ENCODE data around the gene KSR2.

Gene KSR2

DNA sequence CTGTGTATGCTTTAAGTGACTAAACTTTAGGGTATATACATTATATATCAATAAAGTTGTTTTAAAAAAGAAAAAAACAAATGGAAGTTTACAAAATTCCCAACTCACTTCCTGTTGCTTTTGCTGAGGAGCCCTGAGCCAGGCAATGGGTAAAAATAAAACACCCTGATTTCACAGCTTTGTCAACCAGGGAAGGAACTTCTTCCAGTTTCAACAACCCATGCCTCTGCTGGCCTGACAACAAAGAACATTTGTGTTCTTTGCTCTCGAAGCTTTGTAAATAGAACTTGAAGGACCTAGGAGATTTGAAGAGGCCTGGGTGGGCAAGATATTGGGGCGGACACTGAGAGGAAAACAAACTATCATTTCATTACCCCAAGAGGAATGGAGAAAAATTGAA lies 466.2 kb downstream of the KSR2 start:
- no peak for DNase-seq (ENCODE audit: low read depth, low spot score)
- H3K4me3 ChIP-seq (ENCODE audit: low read length), result no peak overlapping the region

DNA sequence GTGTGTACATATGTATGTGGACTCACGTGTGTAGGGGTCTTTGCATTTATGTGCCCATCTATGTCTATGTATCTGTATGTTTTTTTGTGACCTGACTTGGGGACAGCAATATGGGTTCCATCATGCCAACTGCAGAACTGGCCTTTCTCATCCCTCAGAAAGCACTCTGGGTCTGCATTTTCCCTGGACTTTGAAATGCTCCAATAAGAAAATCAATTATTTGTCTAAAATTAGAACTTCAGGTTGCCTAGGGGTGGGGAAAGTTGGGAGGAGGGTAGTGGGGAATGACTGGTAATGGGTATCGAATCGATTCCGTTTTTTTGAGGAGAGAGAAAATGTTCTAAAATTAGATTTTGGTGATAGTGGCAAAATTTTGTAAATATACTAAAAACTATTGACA lies 466.6 kb downstream of the KSR2 start:
- no peak overlapping the region for H3K4me3 ChIP-seq (ENCODE audit: low read length)
- no peak for DNase-seq (ENCODE audit: low read depth, low spot score)

- no peak for DNase-seq (ENCODE audit: low read depth, low spot score)
- no peak overlapping the region for H3K4me3 ChIP-seq (ENCODE audit: low read length)
Observed at GRCh38 chr12:117501076-117501869, 467.5 kb downstream of the KSR2 start.

DNA sequence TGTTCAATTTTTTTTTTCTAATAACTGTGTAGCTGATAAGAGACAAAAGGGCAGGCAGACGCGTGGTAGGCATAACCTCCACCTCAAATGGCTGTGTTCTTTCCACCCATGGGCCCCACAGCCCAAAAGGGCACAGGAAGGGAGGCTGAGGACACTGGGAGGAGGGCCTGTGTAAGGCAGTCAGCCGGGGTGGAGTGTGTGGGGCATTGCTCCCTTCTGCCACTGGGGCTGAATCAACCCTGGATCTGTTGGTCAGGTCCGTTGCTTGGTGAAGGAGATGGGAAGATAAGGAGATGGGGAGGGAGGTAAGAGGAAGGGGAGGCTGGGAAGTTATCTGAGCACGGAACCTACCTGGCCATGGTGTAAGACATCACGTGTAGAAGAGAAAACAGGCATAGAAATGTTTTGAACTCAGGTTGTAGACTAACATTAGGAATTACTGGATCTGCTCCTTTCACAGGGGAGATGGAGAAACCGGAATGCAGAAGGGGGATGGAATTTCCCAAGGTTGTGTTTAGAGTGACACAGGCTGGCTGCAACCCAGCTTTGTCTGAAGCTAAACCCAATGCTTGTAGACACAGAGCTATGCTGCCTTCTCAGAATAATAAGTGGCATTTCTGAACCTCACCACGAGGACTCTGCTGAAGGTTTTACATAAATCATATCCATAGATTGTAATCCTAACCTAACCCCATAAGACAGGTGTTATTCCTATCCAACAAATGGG lies 468.9 kb downstream of the KSR2 start:
- no peak overlapping the region for H3K4me3 ChIP-seq (ENCODE audit: low read length)
- DNase-seq (ENCODE audit: low read depth, low spot score), result no peak

- DNase-seq (ENCODE audit: low read depth, low spot score), result no peak
- H3K4me3 ChIP-seq (ENCODE audit: low read length), result no peak overlapping the region
Observed at GRCh38 chr12:117498880-117499279, 469.9 kb downstream of the KSR2 start.

DNA sequence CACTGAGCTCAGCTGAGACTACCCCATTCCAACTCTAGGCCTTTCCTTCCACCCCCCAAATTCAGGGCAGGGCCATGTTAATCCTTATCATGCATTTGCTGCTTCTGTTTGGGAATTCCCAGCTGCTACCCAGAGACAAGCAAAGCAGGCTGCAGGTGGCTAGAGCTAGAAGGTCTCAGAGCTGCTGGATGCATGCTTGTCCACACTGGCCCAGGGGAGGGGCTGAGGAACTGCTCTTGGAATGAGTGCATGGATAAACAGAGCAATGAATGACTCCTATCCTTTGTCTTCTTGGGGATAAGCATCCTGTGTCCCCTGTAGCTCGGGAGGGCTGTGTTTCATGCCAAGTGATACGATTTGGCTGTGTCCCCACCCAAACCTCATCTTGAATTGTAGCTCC lies 470.5 kb downstream of the KSR2 start:
- DNase-seq (ENCODE audit: low read depth, low spot score), result no peak
- no peak overlapping the region for H3K4me3 ChIP-seq (ENCODE audit: low read length)

GRCh38 chr12:117497407-117497806 lies 471.4 kb downstream of the KSR2 start:
- H3K4me3 ChIP-seq (ENCODE audit: low read length), result no peak overlapping the region
- no peak for DNase-seq (ENCODE audit: low read depth, low spot score)

DNA sequence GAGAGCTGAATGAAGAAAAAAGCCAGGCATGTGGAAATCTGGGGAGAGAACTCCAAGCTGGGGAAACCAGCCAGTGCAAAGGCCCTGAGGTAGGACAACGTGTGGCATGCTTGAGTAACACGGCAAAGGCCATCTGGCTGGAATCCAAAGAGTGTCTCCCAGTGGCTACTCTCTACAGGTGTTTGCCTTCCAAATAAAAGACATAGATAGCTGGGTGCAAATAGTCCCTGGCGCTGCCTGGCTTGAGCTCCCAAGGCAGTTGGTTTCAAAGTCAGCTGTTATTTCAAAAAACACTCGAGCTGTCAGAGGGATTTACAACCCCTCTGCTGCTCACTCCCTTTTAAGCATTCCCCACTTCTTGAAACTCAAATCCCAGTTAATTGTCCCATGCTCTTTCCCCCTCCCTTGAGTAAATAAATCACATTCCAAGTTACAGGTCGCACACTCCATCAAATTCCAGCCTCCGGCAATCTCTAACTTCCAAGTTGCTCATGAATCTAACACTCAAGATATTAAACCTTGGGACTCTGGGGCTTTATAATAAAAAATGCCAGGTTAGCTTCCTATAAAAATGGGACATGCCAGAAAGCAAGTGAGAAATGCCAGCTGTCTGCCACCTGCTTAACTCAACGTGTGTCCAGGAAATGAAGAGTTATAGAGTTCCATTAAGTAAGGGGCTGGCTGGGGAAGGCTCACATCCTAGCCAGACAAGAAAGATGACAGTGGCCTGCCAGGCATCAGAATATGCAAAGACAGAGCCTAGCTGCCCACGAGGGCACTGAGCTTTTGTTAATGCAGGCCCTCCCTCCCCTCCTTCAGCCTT lies 473.7 kb downstream of the KSR2 start:
- no peak for DNase-seq (ENCODE audit: low read depth, low spot score)
- H3K4me3 ChIP-seq (ENCODE audit: low read length), result no peak overlapping the region

DNA sequence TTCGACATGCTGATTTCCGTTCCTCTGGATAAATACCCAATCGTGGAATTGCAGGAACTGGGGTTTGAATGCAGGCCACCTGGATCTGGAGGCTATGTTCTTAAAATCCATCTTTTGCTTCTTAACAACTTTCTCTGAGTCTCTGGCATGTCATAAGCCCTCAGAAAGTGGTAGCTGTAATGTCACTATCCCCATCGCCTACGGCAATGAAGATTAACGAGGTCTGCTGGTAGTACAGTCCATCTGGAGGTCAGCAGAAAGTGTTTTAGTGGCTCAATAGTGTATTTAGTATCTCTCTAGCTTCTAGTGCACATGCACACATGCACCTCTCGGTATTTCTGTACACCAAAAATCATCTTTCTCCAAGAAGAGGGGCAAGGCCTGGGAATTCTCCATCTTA lies 477.1 kb downstream of the KSR2 start:
- H3K4me3 ChIP-seq (ENCODE audit: low read length), result no peak overlapping the region
- no peak for DNase-seq (ENCODE audit: low read depth, low spot score)

DNA sequence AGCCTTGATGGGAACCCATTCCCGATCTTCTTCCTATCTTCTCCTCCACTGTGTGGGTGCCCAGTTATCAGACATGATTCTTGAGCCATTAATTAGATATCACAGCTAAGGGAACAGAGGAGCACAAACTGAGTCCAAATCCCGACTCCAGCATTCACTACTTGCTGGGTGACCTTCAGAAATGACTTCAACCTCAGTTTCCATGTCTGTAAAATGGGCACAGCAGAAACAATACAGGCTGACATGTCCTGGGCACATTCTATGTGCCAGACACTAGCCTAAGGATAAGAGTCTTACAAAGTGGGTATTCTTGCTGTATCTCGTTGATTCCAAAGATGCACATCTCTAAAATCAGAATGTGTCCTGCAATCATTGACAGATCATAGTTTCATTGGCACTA lies 478.7 kb downstream of the KSR2 start:
- H3K4me3 ChIP-seq (ENCODE audit: low read length), result no peak overlapping the region
- DNase-seq (ENCODE audit: low read depth, low spot score), result no peak

- no peak for DNase-seq (ENCODE audit: low read depth, low spot score)
- H3K4me3 ChIP-seq (ENCODE audit: low read length), result no peak overlapping the region
Observed at GRCh38 chr12:117489671-117490070, 479.1 kb downstream of the KSR2 start.

- H3K4me3 ChIP-seq (ENCODE audit: low read length), result no peak overlapping the region
- DNase-seq (ENCODE audit: low read depth, low spot score), result no peak
Observed at GRCh38 chr12:117486840-117487659, 481.7 kb downstream of the KSR2 start.

DNA sequence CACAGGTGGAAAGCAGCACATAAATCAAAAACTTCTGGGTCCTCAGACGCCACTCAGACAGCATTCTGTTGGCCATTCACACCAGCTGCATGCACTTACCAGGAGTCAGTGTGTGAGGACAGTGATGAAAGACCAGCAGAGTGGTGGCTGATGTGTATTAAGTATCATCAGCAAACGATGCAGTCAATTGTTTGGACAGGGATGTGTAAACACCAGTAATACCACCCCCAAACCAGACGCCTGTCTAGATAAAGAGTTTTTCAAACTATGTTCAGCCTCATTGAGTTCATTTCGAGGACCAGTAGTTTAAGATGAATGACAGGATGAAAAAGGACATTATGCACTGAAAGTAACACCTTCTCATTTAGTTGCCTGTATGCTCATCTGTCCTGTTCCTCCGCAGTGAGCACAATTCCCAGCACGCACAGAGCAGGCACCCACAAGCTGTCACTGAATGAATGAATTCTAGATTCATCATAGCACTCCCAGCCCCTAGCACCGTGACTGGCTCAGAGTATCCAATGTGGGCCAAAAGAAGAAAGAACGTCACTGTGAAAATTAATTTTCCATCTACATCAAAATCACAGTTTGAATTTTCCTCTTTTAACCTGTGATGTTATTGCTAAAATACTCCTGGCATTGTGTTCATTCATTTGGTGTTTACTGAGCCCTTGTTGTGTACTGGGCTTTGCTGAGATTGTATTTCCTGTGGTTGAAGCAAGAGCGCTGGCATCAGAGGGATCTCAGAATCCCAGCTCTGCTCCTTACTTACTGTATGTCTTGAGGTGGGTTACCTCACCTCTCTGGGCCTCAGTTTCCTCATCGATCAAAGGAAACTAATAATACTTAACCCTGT lies 482.6 kb downstream of the KSR2 start:
- no peak for DNase-seq (ENCODE audit: low read depth, low spot score)

DNA sequence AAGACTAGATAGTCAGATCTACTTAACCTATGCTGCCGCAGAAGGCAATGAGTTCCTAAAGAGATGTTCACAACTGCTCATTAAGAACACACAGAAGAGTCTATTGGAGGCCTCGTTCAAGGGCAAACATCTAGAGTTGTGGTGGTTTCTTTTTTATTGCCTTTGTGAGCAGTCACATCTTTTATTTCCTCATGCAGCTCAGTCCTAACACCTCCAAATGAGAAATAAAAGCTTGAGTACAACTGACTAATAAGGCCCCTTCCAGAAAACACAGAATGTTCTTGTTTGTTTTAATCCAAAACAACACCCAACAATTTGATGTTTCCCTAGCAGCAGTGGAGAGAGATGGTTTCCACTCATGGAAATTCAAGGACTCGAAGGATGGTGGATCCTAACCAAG lies 483.9 kb downstream of the KSR2 start:
- no peak overlapping the region for H3K4me3 ChIP-seq (ENCODE audit: low read length)
- no peak for DNase-seq (ENCODE audit: low read depth, low spot score)

More for the DNA sequence above, 482.6 kb downstream of the KSR2 start:
- H3K4me3 ChIP-seq (ENCODE audit: low read length), result no peak overlapping the region

GRCh38 chr12:117483501-117483900 lies 485.3 kb downstream of the KSR2 start:
- DNase-seq (ENCODE audit: low read depth, low spot score), result no peak

DNA sequence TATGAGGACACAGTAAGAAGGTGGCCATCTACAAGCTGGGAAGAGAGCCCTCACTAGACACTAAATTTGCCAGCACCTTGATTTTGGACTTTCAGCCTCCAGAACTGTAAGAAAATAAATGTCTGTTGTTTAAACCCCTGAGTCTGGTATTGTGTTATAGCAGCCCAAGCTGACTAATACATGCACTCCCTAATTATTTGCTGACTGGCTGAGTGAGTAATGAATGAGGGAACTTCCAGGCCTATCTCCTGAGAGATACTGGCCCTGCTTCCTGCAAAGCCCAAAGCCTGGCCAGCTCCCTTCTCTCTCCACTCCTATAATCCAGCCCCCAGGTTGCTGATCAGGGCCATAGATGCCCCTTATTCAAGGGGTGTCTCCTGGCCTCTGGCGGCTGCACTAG lies 487.3 kb downstream of the KSR2 start:
- no peak for DNase-seq (ENCODE audit: low read depth, low spot score)
- no peak overlapping the region for H3K4me3 ChIP-seq (ENCODE audit: low read length)

More at GRCh38 chr12:117483501-117483900, 485.3 kb downstream of the KSR2 start:
- H3K4me3 ChIP-seq (ENCODE audit: low read length), result no peak overlapping the region

DNA sequence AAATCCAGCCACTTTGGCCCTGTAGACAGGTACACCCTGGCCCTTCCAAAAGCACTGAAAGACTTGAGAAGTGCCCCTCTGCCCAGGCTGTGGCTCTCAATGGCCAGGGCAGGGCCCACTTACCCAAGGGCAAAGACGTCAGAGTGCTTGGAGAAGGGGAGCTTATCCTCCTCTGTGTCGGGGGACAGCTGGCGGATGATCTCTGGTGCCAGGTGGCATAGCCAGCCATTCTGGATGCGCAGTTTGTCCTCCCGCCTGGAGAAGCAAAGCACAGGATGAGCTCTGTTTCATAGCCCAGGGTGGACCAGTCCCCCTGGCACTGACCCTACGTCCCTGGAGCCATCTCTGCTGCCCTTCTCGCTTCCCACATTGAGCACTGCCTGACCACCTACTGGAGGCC lies 492.4 kb downstream of the KSR2 start:
- no peak overlapping the region for H3K4me3 ChIP-seq (ENCODE audit: low read length)
- DNase-seq (ENCODE audit: low read depth, low spot score), result no peak

GRCh38 chr12:117473856-117474255 lies 494.9 kb downstream of the KSR2 start:
- no peak overlapping the region for H3K4me3 ChIP-seq (ENCODE audit: low read length)

More at GRCh38 chr12:117473856-117474255, 494.9 kb downstream of the KSR2 start:
- no peak for DNase-seq (ENCODE audit: low read depth, low spot score)

Data from Jurkat, Clone E6-1 (cell line).